ENCODE data around the gene TNF.

GRCh38 chr6:31622684-31623091, 47.3 kb downstream of the TNF start:
- TF ChIP-seq CTCF (conservative IDR thresholded peaks at IDR 0.05) (no peak), ZFX (IDR thresholded peaks at IDR 0.05) (no peak)

Data from C4-2B (cell line).